ENCODE measurements around the gene RPTN.

Gene RPTN

GRCh38 chr1:152110365-152110859 is 48.6 kb downstream of the RPTN start:
- peak; percentile 22 to 48 for DNase-seq

DNA sequence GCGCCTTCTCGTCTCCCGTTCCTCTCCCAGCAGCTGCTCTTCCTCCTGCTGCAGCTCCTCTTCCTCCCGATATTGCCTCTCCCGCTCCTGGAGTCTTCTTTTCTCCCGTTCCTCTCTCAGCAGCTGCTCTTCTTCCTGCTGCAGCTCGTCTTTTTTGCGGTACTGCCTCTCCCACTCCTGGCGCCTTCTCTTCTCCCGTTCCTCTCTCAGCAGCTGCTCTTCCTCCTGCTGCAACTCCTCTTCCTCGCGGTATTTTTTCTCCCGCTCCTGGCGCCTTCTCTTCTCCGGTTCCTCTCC is 49.1 kb downstream of the RPTN start:
- DNase-seq = peak in 1 of 2 donors; percentile 2

GRCh38 chr1:152109231-152109997 is 49.6 kb downstream of the RPTN start:
- DNase-seq = no peak

DNA sequence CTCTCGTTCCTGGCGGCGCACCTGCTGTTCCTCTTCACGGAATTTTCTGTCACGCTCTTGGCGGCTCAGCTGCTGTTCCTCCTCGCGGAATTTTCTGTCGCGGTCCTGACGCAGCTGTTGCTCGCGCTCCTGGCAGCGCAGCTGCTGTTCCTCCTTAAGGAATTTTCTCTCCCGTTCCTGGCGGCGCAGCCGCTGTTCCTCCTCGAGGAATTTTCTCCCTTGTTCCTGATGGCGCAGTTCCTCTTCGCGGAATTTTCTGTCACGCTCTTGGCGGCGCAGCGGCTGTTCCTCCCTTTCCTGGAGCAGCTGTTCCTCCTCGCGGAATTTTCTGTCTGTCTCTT is 50.2 kb downstream of the RPTN start:
- DNase-seq = no peak

DNA sequence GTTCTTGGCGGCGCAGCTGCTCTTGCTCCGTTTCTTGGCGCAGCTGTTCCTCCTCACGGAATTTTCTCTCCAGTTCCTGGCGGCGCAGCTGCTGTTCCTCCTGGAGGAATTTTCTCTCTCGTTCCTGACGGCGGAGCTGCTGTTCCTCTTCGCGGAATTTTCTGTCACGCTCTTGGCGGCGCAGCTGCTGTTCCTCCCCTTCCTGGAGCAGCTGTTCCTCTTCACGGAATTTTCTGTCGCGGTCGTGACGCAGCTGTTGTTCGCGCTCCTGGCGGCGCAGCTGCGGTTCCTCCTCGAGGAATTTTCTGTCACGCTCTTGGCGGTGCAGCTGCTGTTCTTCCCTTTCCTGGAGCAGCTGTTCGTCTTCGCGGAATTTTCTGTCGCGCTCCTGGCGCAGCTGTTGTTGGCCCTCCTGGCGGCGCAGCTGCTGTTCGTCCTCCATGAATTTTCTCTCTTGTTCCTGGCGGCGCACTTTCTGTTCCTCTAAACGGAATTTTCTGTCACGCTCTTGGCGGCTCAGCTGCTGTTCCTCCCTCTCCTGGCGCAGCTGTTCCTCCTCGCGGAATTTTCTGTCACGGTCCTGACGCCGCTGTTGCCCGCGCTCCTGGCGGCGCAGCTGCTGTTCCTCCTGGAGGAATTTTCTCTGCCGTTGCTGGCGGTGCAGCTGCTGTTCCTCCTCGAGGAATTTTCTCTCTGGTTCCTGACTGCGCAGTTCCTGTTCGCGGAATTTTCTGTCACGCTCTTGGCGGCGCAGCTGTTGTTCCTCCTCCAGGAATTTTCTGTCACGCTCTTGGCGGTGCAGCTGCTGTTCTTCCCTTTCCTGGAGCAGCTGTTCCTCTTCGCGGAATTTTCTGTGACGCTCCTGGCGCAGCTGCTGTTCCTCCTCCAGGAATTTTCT is 50.8 kb downstream of the RPTN start:
- DNase-seq = peak in 1 of 2 donors; percentile 5

DNA sequence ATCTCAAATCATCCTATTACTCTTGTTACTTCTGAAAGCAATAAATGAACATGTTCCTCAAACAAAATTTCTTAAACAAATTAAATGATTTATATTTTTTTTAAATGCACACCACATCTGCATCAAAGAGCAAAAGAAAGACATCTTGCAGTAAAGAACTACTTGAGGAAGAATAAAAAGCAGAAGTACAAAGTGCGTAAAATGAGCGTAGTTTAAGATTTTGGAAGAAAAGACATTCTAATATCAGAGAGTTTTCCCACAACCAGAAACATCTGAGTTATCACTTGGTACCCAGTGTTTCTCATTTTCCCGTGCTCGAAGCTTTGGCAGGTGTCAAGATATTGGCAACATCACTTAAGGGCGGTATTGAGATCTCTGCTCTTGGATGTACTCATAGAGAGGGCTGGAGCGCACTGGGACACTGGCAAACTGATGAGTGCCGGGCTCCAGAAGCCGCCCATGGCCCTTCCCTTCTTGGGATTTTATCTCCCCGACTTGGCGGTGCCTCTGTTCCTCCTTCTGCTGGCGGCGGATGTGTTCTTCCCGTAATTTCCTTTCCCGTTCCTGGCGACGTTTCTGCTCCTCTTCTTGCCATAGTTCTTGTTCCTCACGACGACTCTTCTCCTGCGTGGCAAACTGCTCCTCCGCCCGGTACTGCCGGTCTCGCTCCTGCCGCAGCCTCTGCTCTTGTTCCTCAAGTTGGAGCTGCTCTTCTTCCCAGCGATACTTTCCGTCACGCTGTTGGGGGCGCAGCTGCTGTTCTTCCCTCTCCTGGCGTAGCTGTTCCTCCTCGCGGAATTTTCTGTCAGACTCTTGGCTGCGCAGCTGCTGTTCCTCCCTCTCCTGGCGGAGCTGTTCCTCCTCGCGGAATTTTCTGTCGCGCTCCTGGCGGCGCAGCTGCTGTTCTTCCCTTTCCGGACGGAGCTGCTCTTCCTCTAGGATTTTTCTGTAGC is 51.7 kb downstream of the RPTN start:
- DNase-seq = peak in 1 of 2 donors; percentile 11

GRCh38 chr1:152104854-152105253 is 54.2 kb downstream of the RPTN start:
- DNase-seq = no peak
